Activated naive CD8-positive, alpha-beta T cell treated with anti-CD3 and anti-CD28 coated beads for 36 hours (primary cell): ENCODE data around the gene C2orf68. TPM values are rescaled to one million over a fixed set of nuclear protein-coding genes. Genes with fewer than 3 reads are reported as not detected.
A peak's percentile ranks its signal among the peaks of the same experiment; 100 is the strongest.
"Not testable (repeated sequence)": the region's sequence is repeated elsewhere in the genome, so short reads cannot be mapped to it uniquely, and the experiment has no call there.

Experiments
- DNase-seq: peaks from one replicate; pipeline ENCODE4 v3.0.0; 2021
- H3K27ac Mint-ChIP-seq: one replicate; pipeline ENCODE4 v1.8.0; 2022; ENCODE audit warnings: mild to moderate bottlenecking, moderate library complexity, mixed read lengths
- H3K27me3 Mint-ChIP-seq: one replicate; pipeline ENCODE4 v1.8.0; 2022; ENCODE audit warnings: mild to moderate bottlenecking, mixed read lengths
- H3K36me3 Mint-ChIP-seq: one replicate; pipeline ENCODE4 v1.8.0; 2021; ENCODE audit warnings: mild to moderate bottlenecking, mixed read lengths
- H3K4me1 Mint-ChIP-seq: one replicate; pipeline ENCODE4 v1.8.0; 2021; ENCODE audit warnings: mixed read lengths
- H3K4me3 Mint-ChIP-seq: one replicate; pipeline ENCODE4 v1.8.0; 2022; ENCODE audit warnings: mild to moderate bottlenecking, moderate library complexity, mixed read lengths
- H3K9me3 Mint-ChIP-seq: one replicate; pipeline ENCODE4 v1.8.0; 2022; ENCODE audit warnings: mixed read lengths
- total RNA-seq, 2 experiments: library from RNA; stranded (reverse); gene quantifications; one replicate each; pipeline ENCODE4 v1.2.3, GENCODE V29; 2021

The C2orf68 gene
- total RNA-seq, 2 experiments from 2014 or later, result 23.1 to 25.0 TPM

DNA sequence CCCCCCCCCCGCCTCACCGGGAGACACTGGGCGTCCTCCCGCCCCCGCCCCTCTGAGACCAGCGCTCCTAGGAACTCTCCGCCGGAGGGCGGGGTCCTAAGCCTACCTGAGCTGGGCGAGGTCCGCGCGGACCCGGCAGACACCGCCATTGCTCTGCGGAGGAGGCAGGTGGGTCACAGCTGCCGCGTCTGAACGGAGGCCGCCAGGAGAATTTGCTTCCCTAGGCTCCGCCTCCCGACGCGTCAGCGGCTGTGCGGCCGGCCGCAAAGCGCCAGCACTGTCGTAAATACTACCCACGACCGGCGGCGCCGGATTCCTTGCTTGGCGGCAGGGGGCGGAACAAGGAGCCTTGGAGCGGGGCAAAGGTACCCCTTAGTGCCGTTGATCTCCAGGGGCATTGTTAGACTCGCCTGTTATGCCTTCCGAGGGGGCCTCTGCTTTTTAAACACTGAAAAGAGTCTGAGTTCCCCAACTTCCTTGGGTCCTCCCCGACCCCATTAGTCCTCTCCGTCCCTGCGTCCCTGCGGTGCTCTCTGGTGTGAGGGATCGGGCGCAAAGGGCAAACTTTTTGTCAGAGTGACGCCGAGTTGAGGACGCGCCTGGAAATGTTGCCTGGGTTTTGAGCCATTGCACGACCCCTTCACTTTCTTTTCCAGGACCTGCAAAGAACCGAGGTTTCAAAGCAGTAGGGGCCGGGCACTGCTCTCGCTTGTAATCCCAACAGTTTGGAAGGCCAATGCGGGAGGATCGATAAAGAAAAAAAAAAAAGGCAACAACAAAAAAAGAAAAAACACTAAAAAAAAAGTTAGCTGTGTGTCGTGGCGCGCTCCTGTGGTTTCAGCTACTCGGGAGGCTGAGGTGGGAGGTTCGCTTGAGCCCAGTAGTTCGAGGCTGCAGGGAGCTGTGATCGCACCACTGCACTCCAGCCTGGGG, 50.3 kb downstream of the C2orf68 start, which contains the start of gene GGCX:
GGCX (minus strand) TSS at position 214 of the 933 bp plus-strand sequence; CDS start at position 149, 65 bp downstream.
- H3K36me3 Mint-ChIP-seq, result peaks cover 2% of the 10 kb centered on the region
- no peaks in the 10 kb centered on the region for H3K27me3 Mint-ChIP-seq
- DNase-seq, result peak; percentile 93
- no peaks in the 10 kb centered on the region for H3K9me3 Mint-ChIP-seq
- peak within 1 kb of the TSS; percentile 98 for H3K4me3 Mint-ChIP-seq
- H3K27ac Mint-ChIP-seq, result peak within 1 kb of the TSS; percentile 95
- H3K4me1 Mint-ChIP-seq, result peaks cover 40% of the 10 kb centered on the region

DNA sequence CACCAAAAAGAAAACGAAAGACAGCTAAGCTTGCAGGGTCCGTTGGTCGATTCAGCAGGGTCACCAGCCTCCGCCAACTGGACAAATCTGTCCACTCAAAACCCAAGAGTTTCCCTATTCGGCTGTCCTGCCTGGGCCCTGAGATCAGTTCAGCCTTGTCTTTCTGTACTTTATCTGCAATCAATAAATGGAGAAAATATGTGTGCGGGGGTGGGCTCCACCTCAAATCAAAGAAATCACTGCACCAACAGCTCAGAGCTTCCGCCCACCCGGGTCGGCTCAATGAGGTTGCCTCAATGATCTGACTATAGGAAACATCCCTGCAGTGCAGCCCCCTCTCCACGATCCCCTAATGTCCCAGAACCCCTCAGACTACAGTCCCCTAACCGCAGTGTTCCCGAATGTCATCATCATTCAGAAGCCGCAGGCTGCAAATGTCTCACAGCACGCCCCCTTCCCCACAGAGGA, 51.0 kb downstream of the C2orf68 start:
- no peaks in the 10 kb centered on the region for H3K27me3 Mint-ChIP-seq
- peak overlapping the region; percentile 98 for H3K4me3 Mint-ChIP-seq
- H3K27ac Mint-ChIP-seq, result peak overlapping the region; percentile 95
- DNase-seq, result peak; percentile 42
- peaks cover 40% of the 10 kb centered on the region for H3K4me1 Mint-ChIP-seq
- no peaks in the 10 kb centered on the region for H3K9me3 Mint-ChIP-seq
- peaks cover 3% of the 10 kb centered on the region for H3K36me3 Mint-ChIP-seq

DNA sequence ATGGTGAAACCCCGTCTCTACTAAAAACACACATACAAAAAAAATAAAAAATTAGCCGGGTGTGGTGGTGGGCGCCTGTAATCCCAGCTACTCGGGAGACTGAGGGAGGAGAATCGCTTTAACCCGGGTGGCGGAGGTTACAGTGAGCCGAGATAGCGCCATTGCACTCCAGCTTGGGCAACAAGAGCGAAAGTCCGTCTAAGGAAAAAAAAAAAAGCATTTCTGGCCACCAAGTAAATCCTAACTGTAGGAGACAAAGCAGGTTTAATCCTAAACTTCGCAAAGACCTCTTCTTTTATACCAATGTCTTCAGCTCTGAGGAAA, 51.5 kb downstream of the C2orf68 start:
- H3K36me3 Mint-ChIP-seq, H3K27me3 Mint-ChIP-seq, H3K9me3 Mint-ChIP-seq, DNase-seq: not testable (repeated sequence)
- peak overlapping the region; percentile 98 for H3K4me3 Mint-ChIP-seq
- peak overlapping the region; percentile 95 for H3K27ac Mint-ChIP-seq
- peaks cover 40% of the 10 kb centered on the region for H3K4me1 Mint-ChIP-seq

DNA sequence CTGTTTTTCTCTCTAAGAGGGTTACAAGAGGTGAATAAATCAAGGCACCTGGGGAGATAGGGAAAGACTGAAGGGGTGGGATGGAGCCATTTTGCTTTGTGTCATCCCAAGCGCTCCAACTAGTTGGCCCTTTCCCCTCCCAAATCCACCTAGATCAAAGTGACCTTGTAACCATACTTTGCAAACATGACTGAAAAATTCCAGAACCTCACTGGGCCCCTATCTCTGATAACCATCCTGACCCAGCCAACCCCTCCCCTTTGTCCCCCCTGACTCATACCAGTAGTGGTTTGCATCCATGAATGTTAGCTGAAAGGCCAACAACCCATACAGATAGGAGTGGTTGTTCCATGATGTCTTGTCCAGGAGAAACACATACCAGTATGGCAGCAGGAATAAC, 53.7 kb downstream of the C2orf68 start:
- DNase-seq, result no peak
- no peak overlapping the region for H3K4me3 Mint-ChIP-seq
- H3K4me1 Mint-ChIP-seq, result peaks cover 33% of the 10 kb centered on the region
- H3K27me3 Mint-ChIP-seq, result no peaks in the 10 kb centered on the region
- H3K36me3 Mint-ChIP-seq, result peaks cover 5% of the 10 kb centered on the region
- H3K27ac Mint-ChIP-seq, result no peak overlapping the region
- no peaks in the 10 kb centered on the region for H3K9me3 Mint-ChIP-seq

DNA sequence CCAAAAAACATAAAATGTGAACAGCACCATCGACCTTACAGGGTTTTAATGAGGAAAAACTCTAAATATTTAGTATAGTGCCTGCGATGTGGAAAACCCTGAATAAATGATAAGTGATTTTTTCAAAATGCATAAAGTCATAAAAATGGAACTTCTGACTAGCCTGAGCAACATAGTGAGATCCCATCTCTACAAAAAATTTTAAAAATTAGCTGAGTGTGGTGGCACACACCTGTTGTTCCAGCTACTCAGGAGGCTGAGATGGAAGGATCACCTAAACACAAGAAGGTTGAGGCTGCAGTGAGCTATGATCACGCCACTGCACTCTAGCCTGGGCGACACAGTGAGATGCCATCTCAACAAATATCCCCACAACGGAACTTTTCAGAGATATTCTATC, 54.7 kb downstream of the C2orf68 start:
- Mint-ChIP-seq H3K27ac (no peak overlapping the region), H3K4me1 (peaks cover 29% of the 10 kb centered on the region), H3K36me3 (peaks cover 5% of the 10 kb centered on the region), H3K9me3 (no peaks in the 10 kb centered on the region), H3K4me3 (no peak overlapping the region), H3K27me3 (no peaks in the 10 kb centered on the region)
- no peak for DNase-seq

Other genes starting within 250 kb of the C2orf68 start
- gene CAPG, start 201.7 kb downstream of the C2orf68 start, total RNA-seq, result 10 to 100 TPM; 18.1 to 19.8 TPM
- gene SH2D6, start 193.4 kb downstream of the C2orf68 start, total RNA-seq, result 1 to 10 TPM in 1 of 2 experiments, under 1 TPM in 1; 0.74 to 1.2 TPM
- gene MAT2A, start 72.9 kb downstream of the C2orf68 start, total RNA-seq, result 100 to 1,000 TPM; 368 to 384 TPM
- 10 to 100 TPM; 19.6 to 19.9 TPM for gene GGCX, start 50.6 kb downstream of the C2orf68 start, total RNA-seq
- 10 to 100 TPM; 94.3 to 98.3 TPM for gene VAMP8, start 34.5 kb downstream of the C2orf68 start, total RNA-seq
- gene VAMP5, start 27.6 kb downstream of the C2orf68 start, total RNA-seq, result 10 to 100 TPM; 27.9 to 29.3 TPM
- 100 to 1,000 TPM in 1 of 2 experiments, 10 to 100 TPM in 1; 90.9 to 104 TPM for gene RNF181, start 16.3 kb downstream of the C2orf68 start, total RNA-seq
- 1 to 10 TPM; 2.4 to 3.4 TPM for gene TMEM150A, start 9.4 kb downstream of the C2orf68 start, total RNA-seq
- 100 to 1,000 TPM in 1 of 2 experiments, 10 to 100 TPM in 1; 97.9 to 109 TPM for gene USP39, start 4.1 kb upstream of the C2orf68 start, total RNA-seq
- not detected for gene SFTPB, start 56.1 kb upstream of the C2orf68 start, total RNA-seq
- 1 to 10 TPM; 1.5 to 2.1 TPM for gene GNLY, start 82.3 kb upstream of the C2orf68 start, total RNA-seq
- gene ATOH8, start 141.9 kb upstream of the C2orf68 start, total RNA-seq, result not detected